Measurements from ENCODE around the gene INPPL1.
"Not testable (repeated sequence)": the region's sequence is repeated elsewhere in the genome, so short reads cannot be mapped to it uniquely, and the experiment has no call there.

Gene INPPL1

DNA sequence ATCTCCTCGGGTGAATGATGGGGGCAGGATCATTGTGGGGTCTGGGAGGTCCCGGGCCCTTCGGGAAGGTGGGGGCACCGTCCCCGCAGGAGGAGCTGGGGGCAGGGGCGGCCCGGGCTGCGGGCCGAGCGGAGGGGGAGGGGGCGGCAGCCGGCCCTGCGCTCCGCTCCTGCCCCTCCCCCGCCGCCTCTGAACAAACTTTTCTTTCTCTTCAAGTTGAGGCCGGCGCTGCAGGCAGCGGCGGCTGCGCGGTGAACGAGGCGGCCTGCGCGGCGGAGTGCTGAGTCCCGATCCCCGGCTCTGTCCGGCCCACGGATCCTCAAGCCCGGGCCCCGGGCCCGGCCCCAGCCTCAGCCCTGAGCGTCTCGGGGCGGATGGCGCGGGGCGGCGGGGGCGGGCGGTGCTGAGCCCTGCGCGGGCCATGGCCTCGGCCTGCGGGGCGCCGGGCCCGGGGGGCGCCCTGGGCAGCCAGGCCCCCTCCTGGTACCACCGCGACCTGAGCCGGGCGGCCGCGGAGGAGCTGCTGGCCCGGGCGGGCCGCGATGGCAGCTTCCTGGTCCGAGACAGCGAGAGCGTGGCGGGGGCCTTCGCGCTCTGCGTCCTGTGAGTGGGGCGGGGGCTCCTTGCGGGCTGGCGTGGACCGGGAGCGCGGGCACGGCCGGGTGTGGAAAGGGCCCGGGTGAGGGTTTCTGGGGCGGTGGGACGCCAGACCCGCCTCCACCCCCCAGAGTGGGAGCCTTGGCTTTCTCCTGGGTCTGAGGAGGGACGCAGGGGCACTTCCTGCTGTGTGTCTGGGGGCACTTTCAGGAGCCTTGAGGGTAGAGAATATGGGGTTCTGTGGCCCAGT, at the start of gene INPPL1:
Gene INPPL1, plus strand, starts transcription at position 204 of the 847 bp plus-strand sequence. Its CDS starts 218 bp downstream, at position 422.
- DNase-seq = peak in 1 of 2 donors; percentile 35

DNA sequence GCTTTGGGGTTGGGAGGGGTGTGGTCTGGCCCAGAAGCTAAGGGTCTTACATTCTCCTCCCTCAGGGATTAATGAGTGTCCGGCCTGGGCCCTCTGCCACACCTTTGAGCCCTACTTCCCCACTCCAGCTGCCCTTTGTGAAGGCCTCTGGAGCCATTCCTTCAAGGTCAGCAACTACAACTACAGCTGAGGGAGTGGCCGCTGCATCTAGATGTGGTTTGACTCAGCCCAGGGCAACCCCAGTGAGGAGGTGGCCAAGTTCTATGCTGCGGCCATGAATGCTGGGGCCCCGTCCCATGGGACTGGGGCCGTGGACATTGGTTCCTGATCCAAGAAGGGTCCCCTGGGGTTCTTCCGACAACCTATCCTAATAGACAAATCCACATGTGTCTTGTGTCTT, 46.9 kb upstream of the INPPL1 start:
- no peak for DNase-seq

DNA sequence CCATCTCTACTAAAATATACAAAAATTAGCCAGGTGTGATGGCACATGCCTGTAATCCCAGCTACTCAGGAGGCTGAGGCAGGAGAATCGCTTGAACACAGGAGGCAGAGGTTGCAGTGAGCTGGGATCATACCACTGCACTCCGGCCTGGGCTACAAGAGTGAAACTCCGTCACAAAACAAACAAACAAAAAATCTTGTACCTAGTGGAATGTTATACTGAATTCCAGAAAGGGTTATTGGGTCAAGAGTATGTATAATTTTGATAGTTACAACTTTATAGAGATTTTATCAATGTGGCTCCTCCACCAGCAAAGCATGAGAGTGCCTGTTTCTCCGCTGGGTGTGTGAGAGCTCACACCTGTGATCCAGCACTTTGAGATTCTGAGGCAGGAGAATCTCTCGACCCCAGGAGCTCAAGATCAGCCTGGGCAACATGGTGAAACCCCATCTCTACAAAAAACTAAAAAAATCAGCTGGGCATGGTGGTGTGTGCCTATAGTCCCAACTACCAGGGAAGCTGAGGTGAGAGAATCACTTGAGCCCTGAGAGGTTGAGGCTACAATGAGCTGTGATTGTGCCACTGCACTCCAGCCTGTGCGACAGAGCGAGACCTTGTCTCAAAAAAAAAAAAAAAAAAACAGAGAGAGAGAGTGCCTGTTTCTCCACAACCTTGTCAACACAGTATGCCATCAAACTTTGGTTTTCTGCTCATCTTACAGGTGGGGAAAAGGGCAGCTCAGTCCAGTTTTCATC, 45.3 kb upstream of the INPPL1 start:
- no peak for DNase-seq

- no peak for DNase-seq
These were observed 44.7 kb upstream of the INPPL1 start for GRCh38 chr11:72179804-72180396.

DNA sequence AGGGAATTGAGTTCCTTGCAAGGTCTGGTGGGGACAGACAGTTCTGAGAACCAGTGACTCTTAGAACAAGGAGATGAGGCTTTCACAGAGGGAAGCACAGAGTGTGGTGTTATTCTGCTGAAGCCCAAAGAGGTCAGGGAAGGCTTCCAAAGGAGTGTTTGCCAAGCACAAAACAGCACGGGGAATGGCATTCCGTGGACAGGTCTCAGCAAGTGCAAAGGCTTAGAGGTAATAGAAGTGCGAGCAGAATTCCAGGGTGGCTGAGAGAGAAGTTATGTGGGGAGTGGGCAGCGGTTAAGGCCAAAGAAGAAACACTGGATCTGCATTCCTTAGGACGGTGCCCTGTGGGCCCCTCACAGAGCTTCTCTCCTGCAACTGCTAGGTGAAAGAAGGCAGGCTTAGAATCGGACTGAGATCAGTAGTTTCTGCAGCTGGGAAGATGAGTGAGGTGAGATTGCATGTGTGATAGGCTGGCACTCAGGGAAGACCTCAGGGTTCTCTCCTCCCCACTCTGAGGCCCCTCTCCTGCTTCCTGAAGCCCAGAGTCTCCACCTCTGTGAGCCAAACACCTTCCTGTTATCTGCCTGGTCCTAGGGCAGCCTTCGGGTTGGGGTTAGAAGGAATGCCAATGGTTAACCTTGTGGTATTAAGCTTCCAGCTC, 43.5 kb upstream of the INPPL1 start:
- not testable (repeated sequence) for DNase-seq

DNA sequence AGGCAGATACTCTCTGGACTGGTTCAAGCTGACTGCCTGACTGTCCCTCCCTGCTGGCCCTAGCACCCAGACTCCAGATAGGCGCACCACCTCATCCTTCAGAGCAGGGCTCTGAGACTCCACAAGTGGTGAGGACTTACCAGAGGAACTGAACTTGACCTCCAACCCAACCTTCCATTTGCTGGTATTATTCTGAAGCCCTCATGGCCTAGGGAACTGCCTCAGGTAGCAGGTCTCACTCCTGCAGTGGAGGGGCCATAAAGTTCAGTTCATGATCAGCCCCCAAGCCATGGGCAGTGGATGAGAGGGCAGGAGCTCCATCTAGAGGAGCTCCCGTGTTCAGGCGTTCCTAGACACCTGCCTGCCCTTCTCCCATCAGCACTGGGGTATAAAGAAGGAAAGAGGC, 43.0 kb upstream of the INPPL1 start:
- DNase-seq = not testable (repeated sequence)

DNA sequence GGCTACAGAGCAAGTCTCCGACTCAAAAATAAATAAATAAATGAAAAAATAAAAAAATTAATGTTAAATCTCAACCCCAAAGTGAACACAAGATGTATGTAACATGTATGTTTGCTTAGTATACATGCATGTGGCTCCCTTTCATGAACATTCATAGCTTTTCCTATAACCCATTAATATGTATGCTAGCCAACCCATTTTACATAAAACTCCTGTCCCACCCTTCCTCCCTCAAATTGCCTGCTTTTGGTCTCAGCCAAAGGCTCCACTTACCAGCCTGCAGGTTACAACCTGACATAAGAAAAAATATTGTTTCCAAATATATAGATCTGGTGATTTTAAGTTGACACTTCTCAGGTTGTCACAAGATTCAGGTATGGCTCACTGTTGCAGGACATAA, 36.3 kb upstream of the INPPL1 start:
- DNase-seq = no peak

GRCh38 chr11:72189455-72190250, 34.9 kb upstream of the INPPL1 start:
- DNase-seq = peak in 1 of 2 donors; percentile 1

- no peak for DNase-seq
These were observed 33.9 kb upstream of the INPPL1 start for GRCh38 chr11:72190631-72191071.

- DNase-seq = no peak
These were observed 32.6 kb upstream of the INPPL1 start, which contains the start of gene FOLR1 for GRCh38 chr11:72191961-72192381. FOLR1 (plus strand) TSS chr11:72192140; CDS start chr11:72192174, 34 bp downstream.

- no peak for DNase-seq
These were observed 28.9 kb upstream of the INPPL1 start for GRCh38 chr11:72195518-72196270.

GRCh38 chr11:72201445-72201844, 23.1 kb upstream of the INPPL1 start:
- not testable (repeated sequence) for DNase-seq

DNA sequence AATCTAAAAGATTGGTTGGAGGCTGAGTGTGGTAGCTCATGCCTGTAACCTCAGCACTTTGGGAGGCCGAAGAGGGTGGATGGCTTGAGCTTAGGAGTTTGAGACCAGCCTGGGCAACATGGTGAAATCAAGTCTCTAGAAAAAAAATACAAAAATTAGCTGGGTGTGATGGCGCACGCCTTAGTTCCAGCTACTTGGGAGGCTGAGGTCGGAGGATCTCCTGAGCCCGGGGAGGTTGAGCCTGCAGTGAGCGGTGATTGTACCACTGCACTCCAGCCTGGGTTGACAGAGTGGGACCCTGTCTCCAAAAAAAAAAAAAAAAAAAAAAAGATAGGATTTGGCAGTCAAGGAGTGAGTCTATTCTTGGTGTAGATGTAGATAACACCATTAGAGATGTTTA, 22.0 kb upstream of the INPPL1 start:
- DNase-seq = no peak

DNA sequence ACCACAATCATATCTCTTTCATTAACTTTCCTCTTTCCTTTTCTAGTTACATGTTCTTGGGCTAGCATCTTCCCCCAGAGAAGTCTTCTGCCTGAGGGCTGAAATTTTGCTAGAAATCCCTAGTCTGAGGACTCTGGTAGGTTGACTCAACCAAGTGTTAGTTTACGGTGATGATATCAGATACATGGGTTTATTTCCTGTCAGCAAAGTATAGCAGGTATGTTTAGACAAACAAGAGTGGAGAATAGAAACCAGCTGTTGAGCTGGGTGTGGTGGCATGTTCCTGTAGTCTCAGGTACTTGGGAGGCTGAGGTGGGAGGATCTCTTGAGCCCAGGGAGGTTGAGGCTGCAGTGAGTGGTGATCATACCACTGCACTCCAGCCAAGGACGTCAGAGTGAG, 21.4 kb upstream of the INPPL1 start:
- no peak for DNase-seq

DNA sequence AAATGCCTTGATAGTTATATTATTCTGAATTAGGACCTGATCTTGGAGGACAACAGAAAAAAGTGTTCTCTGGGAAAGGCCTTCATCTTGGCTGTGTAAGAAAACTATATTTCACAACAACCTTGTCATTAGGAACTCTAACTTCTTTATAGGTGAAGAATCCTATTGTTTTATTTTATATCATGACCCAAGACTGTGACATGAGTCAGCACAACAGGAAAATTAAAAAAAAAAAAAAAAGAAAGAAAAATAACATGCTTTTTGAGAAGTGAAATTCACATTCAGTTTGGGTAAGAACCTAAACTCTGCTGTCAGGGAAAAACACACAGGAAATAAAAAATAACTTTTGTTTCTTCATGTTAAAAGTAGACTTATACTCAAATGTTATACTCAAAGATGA, 19.7 kb upstream of the INPPL1 start:
- no peak for DNase-seq

- not testable (repeated sequence) for DNase-seq
These were observed 17.8 kb upstream of the INPPL1 start for GRCh38 chr11:72206794-72207193.

GRCh38 chr11:72208281-72208680, 16.3 kb upstream of the INPPL1 start:
- no peak for DNase-seq

DNA sequence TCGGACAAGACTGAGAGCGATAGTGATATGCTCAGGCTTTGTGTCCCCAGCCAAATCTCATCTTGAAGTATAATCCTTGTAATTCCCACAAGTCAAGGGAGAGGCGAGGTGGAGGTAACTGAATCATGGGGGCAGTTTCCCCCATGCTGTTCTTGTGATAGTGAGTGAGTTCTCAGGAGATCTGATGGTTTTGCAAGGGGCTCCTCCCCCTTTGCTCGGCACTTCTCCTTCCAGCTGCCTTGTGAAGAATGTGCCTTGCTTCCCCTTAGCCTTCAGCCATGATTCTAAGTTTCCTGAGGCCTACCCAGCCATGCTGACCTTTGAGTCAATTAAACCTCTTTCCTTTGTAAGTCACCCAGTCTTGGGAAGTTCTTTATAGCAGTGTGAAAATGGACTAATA, 15.5 kb upstream of the INPPL1 start:
- no peak for DNase-seq

DNA sequence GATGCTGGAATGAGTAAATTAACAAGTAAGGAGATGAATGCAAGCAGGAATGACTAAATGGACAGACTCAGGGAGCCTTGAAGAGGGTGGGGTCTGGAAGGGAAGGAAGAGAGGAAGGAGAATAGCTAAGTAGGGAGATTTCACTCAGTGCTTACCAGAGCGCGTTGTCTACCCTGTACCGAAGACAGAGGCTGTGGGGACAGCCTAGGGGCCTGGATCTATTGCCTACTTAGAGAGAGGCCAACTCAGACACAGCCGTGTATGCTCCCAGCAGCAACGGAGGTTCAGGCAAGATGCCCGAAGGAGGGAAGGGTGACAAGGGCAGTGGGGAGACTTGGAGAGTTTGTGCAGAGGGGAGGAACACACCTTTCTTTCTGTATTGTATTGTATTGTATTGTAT, 7.9 kb upstream of the INPPL1 start, which contains the start of gene FOLR2:
Gene FOLR2, plus strand, starts transcription at position 157 of the 400 bp plus-strand sequence. CDS start 1,791 bp downstream, outside the sequence.
- no peak for DNase-seq

DNA sequence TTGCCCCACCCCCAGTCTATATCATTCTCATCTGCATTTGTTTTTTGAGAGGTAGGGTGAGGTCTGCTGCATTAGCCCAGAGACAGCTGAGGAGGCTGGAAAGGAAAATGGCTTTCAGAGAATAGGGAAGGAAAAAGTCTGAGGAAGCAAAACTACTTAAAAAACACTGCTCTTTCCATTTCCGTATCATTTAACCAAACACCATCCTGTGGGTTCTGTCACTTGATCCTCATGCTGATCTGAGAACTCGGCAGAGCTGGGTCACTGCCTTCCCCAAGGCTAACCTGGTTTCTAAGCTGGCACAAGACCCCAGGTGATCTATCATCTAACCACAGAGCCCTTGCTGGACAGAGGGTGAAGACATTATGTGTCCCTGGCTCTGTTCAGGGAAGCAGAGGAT, 6.7 kb upstream of the INPPL1 start:
- peak in 1 of 2 donors; percentile 24 for DNase-seq

GRCh38 chr11:72218251-72218745, 6.3 kb upstream of the INPPL1 start:
- no peak for DNase-seq

All from hippocampal formation (tissue), 2 donors.